SH-SY5Y (cell line): ENCODE results near the gene YPEL2.

Source experiments
- GATA2 ChIP-seq: IDR thresholded peaks from 2 replicates; pipeline ENCODE4 v1.6.1; 2011; ENCODE audit warnings: mild to moderate bottlenecking, low read depth, low read length
- GATA3 ChIP-seq: IDR thresholded peaks from 2 replicates; pipeline ENCODE4 v1.6.1; 2011; ENCODE audit warnings: low read depth, mild to moderate bottlenecking, low read length, moderate library complexity

Gene YPEL2

DNA sequence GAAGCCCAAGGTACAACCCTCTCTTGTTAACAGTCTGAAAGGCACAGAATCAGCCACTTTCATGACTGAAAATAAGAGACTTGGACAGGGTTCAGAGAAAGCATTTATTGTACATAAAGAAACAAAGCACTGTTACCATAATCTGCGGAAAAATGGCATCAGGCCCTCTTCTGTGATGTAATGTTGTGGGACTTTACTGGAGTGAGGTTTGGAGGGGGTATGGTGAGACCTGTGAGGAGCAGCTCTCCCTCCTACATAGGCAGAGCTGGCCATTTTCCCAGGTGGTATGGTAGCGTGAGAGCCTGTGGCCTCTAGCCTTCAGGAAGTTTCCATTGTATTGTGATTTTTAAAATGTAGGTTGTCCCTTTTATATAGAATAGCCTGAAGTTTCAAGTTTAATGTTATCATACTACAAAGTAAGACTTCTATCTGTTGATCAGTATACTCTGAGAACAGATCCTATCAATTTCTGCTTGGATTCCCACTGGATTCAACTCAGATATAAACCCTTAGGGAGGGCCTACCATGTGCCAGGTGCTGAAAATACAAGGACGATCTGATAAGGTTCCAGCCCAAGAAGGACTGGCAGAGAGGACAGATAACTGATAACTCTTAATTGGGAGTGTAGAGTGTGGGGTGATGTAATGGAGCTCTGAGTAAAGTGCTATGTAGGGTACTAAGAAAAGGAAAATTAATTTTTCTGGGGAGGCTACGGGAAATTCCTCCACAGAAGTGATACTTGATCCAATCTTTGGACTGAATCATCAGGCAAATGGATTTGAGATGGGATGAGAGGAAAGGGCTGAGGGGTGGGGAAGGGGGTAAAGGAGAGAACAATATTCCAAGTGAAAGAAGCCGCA, 4.1 kb upstream of the YPEL2 start:
- TF ChIP-seq GATA3 (peak; percentile 92), GATA2 (peak; percentile 94)

DNA sequence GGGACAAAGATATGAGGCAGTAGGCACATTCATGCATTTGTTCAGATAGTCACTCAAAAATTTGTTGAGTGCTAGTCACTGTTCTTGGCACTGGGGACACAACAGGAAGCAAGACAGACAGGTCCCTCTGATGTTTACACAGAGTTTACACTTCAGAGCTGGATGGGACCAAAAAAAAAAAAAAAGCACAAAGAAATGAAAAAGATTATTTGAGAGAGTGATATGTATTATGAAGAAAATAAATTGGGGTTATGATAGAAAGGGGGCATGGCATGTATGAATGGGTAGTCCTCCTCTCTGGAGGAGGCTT, 3.5 kb upstream of the YPEL2 start:
- TF ChIP-seq GATA2 = no peak
- no peak for TF ChIP-seq GATA3

DNA sequence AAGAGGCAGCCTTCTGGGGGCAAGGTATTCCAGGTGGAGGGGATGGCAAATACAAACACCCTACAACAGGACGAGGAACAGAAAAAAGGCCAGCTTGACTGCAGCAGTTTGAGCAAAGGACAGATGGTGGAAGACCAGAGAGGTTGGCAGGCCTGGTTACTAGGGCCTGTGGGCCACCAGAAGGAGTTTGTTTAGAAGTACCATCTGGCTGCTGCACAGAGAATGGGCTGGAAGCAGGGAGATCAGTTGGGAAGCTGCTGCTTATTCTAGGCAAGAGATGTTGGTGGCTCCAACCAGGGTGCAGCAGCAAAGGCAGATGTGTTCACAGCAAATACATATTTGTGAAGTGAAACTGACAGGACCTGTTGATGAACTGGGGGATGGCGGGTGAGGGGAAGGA, 2.9 kb upstream of the YPEL2 start:
- TF ChIP-seq GATA2 (no peak), GATA3 (no peak)

DNA sequence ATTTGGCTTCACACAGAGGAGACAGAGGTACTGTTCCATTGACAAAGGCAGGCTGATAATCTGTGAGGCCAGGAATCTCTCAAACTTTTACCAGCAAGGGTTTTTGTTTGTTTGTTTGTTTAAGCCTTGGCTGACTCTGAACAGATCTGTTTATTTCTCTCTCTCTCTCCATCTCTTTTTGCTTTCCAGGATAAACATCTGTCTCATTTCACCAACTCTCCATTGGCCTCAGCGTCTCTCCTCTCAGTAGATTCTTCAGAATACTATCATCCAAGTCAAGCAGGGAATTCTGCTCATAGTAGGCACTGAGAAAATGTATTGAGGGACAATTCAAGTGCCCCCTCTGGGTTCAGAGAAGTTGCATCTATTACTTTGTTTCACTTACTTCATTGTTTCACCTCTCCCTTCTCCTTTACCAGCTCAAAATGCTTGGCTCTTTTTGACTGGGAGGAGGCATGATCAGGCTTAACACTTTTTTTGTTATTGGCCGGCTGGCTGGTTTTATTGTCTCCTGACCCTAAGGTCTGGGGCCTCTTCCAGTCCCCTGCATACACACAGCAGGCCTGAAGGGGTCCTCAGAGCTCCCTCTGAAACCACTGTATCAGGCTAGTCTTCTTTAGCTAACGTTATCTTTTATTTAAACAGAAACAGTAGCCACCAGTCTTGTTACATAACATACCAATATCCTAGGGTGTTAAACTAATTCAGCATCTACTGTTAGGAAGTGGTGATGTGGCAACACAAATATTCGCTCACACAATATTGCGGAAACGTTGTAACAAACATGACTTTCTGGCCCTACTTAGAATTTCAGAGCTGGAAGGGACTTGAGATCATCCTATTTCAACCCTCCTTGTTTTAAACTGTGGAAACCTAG, 2.0 kb upstream of the YPEL2 start:
- TF ChIP-seq GATA3 = no peak
- no peak for TF ChIP-seq GATA2

DNA sequence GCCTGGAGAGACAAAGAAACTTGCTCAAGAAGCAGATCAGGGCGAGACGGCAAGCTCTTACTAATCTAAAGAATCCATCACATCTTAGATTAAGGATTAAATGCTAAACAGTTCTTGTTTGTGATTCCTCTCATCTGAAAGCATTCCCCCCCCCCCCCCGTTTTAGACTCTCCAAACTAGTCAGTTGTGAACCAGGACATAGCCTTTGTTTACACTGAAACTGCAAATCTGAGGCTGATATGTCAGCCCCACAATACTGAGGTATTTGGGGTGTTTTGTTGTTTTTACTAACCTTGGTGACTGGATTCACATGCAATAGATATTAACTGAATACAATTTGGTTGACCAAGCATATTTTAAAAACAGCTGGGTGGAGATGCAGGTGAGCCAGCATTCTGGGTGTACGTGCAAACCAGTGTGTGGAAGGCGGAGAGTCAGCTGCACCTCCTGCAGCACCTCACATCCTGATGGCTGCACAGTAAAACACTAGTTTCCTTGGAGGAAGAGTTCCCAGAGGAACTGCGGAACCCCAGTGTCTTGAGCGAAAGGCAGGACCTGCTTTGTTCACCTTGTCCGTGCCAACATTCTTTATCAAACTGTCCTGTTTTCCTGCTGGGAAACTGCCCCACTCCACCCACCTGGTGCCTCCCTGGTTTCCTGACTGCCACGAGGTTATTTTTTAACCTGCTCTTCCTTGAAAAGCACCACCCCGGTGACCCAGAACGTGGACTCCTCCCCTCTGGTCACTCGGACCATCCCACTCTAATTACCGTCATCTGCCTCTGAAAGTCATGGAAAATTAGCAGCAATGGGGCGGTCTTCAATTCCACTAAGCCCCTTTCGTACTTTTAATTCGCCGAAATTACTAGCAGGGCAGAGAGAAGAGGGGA, 1.2 kb upstream of the YPEL2 start:
- TF ChIP-seq GATA3 (no peak), GATA2 (no peak)

DNA sequence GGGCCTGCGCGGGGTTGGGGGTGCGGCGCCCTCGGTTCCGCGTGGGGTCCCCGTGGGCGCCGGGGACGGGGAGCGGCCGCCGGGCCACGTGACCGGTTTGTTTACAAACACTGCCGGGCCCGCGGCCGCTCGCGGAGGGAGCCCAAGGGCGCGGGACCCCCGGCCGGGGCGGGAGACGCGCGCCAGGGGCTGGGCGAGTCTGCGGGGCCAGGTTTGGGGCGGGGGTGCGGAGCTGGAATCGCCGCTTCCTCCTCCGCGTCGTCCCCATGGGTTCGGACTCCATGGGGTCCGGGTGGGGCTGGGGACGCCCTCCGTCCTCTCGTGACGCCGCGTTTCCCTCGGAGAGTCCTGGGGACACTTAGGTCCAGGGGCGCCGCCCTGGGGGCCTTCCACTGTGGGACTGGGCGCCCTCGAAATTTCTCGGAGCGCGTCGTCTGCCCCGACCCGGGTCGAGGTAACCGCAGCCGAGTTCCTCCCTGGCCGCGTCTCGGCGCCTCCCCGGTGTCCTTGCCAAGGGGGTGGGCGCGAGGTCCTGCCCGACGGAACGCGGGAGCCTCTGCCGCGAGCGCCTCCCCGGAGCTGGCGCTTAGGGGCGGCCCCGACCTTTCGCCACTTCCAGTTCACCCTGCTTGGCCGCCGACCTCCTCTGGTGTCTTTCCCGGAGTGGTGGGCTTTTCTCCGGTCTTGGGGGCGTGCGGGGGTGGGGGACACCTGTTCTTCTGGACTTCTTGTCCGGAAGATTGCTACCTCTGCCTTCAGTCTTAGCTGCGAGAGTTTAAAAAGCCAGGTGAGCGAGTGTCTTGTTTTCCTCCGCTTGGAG, 684 bp downstream of the YPEL2 start:
- TF ChIP-seq GATA2 = no peak
- no peak for TF ChIP-seq GATA3

DNA sequence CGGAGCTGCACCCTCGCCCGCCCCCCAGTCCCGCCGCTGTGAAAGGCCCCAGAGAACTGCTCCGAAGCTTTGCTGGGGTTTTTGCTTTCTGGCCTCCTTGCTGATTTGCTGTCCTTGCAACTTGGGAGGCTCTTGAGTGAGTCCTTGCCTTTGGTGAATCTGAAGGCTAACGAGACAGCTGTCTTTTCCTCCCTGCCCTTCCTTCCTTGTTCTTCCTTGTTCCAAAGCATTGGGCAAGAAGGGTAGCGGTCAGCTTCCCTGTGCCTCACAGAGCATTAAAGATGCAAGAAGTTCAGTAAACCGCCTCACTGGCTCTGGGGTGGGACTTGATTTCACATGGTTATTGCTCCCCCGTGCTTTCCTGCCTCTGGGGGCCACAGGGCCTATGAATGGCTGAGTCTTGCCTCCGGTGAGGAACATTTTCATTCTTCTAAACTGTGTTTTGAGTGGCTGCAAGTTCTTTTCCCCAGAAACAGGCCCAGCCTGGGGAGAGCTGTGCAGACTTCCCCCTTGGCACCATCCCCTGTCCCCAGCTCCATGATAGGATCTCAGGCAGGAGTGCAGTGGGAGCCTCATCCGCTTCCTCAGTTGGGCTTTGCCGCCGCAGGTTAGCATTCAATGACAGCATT, 1.4 kb downstream of the YPEL2 start:
- peak; percentile 75 for TF ChIP-seq GATA2
- no peak for TF ChIP-seq GATA3

DNA sequence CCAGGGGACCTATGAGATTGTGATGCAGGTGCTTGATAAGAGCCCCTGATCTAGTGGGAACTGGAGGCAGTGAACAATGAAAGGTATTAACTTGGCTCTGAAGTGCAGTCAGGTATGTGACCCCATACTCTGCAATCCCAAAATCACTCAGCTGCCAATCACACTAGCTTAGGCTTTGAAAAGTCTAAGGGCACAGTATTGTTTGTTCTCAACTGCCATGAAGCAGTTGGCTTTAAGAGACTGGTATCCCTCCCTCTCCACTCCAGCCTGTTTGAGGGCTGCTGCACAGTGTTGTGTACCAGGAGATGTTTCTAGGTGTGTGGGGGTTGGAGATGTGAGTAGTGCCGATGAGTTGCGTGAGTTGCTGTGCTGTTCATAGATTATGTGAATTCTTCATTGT, 2.4 kb downstream of the YPEL2 start:
- peak; percentile 32; the same call in 1 of the 2 replicates for TF ChIP-seq GATA2
- no peak for TF ChIP-seq GATA3

DNA sequence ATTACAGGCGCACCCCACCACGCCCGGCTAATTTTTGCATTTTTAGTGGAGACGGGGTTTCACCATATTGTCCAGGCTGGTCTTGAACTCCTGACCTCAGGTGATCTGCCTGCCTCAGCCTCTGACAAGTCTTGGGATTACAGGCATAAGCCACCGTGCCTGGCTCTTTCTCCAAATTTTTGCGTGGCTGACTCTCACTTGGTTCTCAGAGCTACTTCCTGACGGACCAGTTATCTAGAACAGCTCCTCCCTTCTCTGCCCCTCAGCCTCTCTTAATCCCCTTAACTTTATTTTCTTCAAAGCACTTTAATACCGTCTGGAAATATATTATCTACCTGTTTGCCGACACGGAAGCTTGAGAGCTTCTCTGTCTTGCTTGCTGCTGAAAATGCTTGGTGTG, 4.2 kb downstream of the YPEL2 start:
- TF ChIP-seq GATA3 (no peak), GATA2 (no peak)

DNA sequence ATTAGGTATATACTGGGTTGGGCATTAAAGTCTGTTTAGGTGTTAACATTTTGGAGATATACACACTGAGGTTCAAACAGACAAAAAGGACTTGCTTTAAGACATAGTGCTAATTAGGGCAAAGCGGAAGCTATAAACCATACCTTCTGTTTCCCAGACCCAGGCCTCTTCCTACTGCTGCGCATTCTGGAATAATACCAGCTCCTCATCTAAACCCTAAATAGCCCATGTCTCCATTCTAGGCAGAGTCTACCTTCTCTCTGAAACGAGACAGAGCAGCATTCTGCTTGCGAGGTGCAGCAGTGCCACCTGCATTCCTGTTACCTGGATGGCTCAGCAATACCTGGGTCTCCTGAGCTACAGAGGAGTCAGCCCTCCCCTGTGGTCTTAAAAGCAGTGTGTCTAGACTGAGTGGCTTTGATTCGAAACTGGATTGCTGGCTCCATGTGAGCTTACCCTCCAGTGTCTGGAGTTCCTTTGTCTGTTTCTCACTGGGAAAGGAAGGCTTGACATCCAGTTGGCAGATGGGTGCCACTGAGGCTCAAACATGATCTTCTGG, 6.4 kb downstream of the YPEL2 start:
- no peak for TF ChIP-seq GATA2
- TF ChIP-seq GATA3 = no peak

DNA sequence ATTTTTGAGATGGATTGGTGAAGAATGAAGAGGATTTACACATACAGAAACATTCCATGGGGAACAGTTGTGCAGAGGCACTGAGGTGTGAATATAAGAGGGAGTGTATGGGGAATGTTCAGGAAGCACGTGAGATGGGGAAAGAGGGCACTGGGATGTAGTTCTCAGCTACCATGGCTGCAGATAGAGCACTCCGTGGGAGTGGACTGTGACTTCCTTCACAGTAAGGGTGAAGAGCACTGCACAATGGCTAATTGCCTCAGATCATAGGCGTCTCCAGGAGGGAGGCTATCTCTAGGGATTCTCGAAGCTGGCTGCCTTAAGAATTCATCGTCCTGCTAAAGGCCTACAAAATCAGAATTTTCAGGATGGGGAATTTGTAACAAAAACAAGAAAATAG, 7.0 kb downstream of the YPEL2 start:
- TF ChIP-seq GATA3 (no peak), GATA2 (no peak)

DNA sequence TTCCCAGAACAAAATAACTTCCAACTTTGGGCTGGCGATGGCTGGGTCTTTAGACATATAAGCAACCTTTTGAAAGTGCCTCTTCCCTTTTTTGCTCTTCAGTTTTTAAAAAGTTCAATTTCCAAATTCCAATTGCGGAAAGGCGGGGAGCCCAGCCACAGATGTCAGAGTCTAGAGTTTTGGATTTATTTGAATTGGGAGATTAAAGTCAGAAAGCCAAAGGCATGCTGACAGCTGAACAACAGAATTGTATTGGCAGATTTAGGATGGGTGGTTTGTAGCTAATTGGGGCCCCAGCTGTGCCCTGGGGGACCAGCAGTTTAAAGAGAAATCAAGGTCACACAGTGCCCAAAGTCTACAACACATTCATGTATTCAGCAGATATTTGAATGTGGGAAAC, 10.5 kb downstream of the YPEL2 start:
- TF ChIP-seq GATA3 (no peak), GATA2 (no peak)
